ENCODE data around the gene IFITM2. TPM values are rescaled to one million over a fixed set of nuclear protein-coding genes. Genes with fewer than 3 reads are reported as not detected.
A peak's percentile ranks its signal among the peaks of the same experiment; 100 is the strongest.
"Not testable (repeated sequence)": the region's sequence is repeated elsewhere in the genome, so short reads cannot be mapped to it uniquely, and the experiment has no call there.

Gene IFITM2
- total RNA-seq, 1 donor from 2014 or later: 39.9 TPM

DNA sequence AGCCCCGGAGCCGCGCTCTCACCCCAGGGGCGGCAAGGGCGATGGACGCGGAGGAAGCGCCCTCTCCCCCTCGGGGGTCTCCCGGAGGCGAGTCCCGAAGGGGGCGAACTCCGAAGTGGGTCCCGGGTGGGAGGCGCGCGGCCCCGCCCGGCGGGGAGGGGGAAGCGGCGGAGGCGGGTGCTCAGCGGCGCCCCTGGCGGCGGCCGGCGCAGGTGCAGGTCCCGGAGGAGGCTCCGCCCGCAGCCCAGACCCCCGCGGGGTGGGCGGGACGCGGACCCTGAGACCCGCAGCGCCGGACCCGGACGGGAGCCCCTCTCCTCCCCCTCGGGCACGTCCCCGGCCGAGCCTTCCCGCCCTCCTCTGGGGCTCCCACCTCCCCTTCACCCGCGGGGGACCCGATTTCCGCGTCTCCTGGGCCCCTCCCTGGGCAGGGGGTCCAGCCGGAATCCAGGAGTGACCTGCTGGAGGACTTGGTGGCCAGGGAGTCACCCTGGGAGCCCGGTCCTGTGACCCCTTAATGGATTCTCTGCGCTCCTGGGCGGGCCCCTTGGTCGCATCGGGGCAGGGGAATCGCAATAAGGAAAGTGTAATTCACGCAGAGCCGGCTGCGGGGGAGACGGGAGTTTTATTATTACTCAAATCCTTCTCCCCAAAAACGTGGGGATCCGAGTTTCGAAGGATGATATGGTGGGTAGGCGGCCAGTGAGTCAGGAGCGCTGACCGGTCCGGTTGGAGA, 3.6 kb downstream of the IFITM2 start:
- H3K4me3 ChIP-seq (ENCODE audit: low read depth, low read length): peak overlapping the region; percentile 24
- DNase-seq (ENCODE audit: low read depth); H3K36me3 ChIP-seq (ENCODE audit: control insufficient read depth, insufficient read depth, low read length); H3K27me3 ChIP-seq (ENCODE audit: control insufficient read depth, insufficient read depth, low read length): not testable (repeated sequence)

DNA sequence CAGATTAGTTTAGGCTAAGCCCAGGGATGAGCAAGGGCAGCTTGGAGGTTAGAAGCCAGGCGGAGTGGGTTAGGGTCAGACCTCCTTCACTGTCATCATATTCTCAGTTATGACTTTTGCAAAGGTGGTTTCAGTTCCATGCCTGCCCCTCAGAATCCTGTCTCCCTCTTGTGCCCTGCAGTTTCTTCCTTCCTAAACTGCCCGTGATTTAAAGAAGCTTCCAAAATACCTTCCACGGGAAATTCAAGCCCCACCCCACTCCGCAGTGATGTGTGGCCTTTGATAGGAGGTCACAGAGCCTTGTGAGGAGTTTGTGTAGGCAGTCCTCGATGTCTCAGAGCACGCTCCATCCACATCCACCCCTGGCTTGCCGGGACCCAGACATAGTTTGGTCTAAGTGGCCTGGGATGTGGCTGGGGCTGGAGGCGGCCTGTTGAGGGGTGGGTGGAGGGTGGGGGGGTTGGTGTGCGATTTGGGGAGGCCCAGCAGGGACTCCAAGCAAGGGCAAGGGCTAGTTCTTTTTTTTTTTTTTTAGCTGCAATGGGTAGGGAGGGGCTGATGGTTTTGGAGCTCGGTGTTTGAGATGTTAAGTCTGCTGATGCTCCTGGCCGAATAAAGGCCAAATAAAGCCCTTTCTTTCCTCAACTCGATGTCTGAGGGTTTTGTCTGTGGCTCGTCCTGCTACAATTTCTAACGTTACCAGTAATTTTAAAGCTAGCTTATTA, 4.6 kb downstream of the IFITM2 start:
- TF ChIP-seq, protein P1, sequence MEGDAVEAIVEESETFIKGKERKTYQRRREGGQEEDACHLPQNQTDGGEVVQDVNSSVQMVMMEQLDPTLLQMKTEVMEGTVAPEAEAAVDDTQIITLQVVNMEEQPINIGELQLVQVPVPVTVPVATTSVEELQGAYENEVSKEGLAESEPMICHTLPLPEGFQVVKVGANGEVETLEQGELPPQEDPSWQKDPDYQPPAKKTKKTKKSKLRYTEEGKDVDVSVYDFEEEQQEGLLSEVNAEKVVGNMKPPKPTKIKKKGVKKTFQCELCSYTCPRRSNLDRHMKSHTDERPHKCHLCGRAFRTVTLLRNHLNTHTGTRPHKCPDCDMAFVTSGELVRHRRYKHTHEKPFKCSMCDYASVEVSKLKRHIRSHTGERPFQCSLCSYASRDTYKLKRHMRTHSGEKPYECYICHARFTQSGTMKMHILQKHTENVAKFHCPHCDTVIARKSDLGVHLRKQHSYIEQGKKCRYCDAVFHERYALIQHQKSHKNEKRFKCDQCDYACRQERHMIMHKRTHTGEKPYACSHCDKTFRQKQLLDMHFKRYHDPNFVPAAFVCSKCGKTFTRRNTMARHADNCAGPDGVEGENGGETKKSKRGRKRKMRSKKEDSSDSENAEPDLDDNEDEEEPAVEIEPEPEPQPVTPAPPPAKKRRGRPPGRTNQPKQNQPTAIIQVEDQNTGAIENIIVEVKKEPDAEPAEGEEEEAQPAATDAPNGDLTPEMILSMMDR (IDR thresholded peaks at IDR 0.05; ENCODE audit: insufficient read depth, low read length, poor library complexity, severe bottlenecking): no peak
- Histone ChIP-seq H3K4me3 (ENCODE audit: low read depth, low read length) (no peak overlapping the region), H3K36me3 (ENCODE audit: control insufficient read depth, insufficient read depth, low read length) (no peaks in the 10 kb centered on the region), H3K27me3 (ENCODE audit: control insufficient read depth, insufficient read depth, low read length) (peaks cover 13% of the 10 kb centered on the region)
- no peak for DNase-seq (ENCODE audit: low read depth)

DNA sequence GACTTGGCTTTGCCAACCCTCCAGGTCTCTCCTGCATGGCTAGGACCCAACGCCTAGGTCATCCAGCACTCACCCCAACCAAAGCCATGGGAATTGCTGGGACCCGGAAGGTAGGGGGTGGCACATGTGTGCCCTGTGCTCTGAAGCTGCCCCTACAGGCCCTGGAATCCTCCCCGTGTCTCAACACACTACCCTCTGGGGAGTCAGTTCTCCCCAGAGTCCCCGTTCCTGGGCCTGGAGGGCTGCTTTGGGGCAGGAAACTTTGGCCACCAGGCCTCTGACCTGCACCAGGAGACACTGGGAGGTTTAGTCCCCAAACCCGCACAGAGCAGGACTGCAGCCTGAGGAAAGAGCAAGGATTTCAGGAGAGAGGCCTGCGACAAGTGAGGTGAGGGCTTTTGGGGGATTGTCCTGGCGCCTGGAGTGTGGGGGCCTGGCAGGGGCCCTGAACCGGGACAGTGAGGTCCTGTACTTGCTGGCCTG, 5.7 kb downstream of the IFITM2 start:
- Histone ChIP-seq H3K27me3 (ENCODE audit: control insufficient read depth, insufficient read depth, low read length) (peaks cover 15% of the 10 kb centered on the region), H3K4me3 (ENCODE audit: low read depth, low read length) (no peak overlapping the region), H3K36me3 (ENCODE audit: control insufficient read depth, insufficient read depth, low read length) (no peaks in the 10 kb centered on the region)
- no peak for DNase-seq (ENCODE audit: low read depth)
- TF ChIP-seq, protein P1 (IDR thresholded peaks at IDR 0.05; ENCODE audit: insufficient read depth, low read length, poor library complexity, severe bottlenecking): no peak

DNA sequence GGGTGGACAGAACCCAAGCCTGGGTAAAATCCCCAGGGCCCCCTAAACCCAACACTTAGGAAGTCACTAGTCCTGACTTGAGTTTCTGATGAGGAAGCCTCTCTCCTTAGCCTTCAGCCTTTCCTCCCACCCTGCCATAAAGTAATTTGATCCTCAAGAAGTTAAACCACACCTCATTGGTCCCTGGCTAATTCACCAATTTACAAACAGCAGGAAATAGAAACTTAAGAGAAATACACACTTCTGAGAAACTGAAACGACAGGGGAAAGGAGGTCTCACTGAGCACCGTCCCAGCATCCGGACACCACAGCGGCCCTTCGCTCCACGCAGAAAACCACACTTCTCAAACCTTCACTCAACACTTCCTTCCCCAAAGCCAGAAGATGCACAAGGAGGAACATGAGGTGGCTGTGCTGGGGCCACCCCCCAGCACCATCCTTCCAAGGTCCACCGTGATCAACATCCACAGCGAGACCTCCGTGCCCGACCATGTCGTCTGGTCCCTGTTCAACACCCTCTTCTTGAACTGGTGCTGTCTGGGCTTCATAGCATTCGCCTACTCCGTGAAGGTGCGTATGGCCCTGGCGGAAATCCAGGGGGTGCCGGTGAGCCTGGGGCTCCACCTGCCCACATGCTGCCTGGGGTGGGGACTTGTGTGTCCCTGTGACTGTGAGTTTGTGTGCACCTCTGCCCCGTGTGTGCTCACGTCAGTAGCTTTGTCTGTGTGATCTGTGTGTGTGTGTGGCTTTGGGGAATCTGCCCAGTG, 6.4 kb downstream of the IFITM2 start, which contains the start of gene IFITM1:
TSS of gene IFITM1 (plus strand) at position 254 of the 767 bp plus-strand sequence. CDS start at position 385, 131 bp downstream.
- H3K4me3 ChIP-seq (ENCODE audit: low read depth, low read length): peak within 1 kb of the TSS; percentile 54
- DNase-seq (ENCODE audit: low read depth): peak; percentile 57
- TF ChIP-seq, protein P1 (IDR thresholded peaks at IDR 0.05; ENCODE audit: insufficient read depth, low read length, poor library complexity, severe bottlenecking): no peak
- H3K36me3 ChIP-seq (ENCODE audit: control insufficient read depth, insufficient read depth, low read length): no peaks in the 10 kb centered on the region
- H3K27me3 ChIP-seq (ENCODE audit: control insufficient read depth, insufficient read depth, low read length): peaks cover 15% of the 10 kb centered on the region

DNA sequence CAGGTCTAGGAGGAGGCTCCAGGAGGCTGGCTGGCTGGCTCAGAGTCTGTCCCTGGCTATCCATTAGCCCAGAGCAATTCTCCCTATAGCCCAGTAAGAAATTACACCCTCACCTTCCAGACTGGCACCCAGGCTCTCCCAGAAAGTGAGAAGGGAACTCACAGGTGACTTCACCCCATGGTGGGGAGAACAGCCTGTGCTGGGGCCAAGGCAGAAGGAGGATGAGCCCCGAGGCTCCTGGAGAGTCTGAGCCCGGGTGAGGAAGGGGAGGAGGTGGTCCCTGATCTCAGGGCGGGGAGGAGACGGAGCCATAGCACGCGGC, 6.9 kb downstream of the IFITM2 start:
- Histone ChIP-seq H3K4me3 (ENCODE audit: low read depth, low read length) (peak overlapping the region; percentile 54), H3K27me3 (ENCODE audit: control insufficient read depth, insufficient read depth, low read length) (peaks cover 15% of the 10 kb centered on the region)
- not testable (repeated sequence) for H3K36me3 ChIP-seq (ENCODE audit: control insufficient read depth, insufficient read depth, low read length); DNase-seq (ENCODE audit: low read depth)

DNA sequence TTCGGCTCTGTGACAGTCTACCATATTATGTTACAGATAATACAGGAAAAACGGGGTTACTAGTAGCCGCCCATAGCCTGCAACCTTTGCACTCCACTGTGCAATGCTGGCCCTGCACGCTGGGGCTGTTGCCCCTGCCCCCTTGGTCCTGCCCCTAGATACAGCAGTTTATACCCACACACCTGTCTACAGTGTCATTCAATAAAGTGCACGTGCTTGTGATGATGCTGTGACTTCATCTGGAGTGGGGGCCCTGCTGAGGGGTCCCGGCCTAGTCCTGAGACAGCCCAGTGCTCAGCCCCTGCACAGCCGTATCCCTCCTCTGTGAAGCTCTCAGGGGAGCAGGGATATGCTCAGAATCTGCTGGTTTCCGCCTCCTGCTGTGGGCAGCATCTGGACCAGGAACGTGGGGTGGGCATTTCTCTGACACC, 7.5 kb downstream of the IFITM2 start:
- TF ChIP-seq, protein P1 (IDR thresholded peaks at IDR 0.05; ENCODE audit: insufficient read depth, low read length, poor library complexity, severe bottlenecking): no peak
- H3K36me3 ChIP-seq (ENCODE audit: control insufficient read depth, insufficient read depth, low read length): peaks cover 2% of the 10 kb centered on the region
- H3K27me3 ChIP-seq (ENCODE audit: control insufficient read depth, insufficient read depth, low read length): peaks cover 15% of the 10 kb centered on the region
- H3K4me3 ChIP-seq (ENCODE audit: low read depth, low read length): peak overlapping the region; percentile 29
- DNase-seq (ENCODE audit: low read depth): no peak

Data from kidney epithelial cell (primary cell).